LNCAP (cell line): ENCODE results near the gene MOV10.

Experiments
- TF ChIP-seq, protein P1 (sequence below): fragments of 450-650 bp; IDR thresholded peaks from 2 replicates; pipeline ENCODE4 v1.5.1; 2017; ENCODE audit warnings: mild to moderate bottlenecking

The MOV10 gene

DNA sequence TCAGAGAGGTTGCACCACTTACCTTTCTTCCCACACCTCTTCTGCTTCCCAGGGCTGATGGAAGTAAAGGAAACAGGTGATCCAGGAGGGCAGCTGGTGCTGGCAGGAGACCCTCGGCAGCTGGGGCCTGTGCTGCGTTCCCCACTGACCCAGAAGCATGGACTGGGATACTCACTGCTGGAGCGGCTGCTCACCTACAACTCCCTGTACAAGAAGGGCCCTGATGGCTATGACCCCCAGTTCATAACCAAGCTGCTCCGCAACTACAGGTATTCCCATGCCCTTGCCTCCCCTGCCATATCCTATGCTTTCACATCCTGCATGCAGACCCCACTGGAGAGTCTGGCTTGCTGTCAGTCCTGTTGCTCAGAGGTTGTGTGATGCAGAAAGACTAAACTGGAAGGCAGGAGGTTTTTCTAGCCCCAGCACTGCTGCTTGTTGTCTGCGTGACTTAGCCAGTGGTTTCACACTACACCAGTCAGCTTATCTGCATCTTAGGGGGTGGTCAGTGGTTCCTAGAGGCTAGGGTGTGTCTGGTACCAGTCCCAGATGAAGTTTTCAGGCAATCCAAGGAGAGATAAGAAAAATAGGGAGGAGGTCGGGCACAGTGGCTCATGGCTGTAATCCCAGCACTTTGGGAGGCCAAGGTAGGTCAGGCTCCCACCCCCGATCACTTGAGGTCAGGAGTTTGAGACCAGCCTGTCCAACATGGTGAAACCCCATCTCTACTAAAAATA, 22.3 kb downstream of the MOV10 start:
- TF ChIP-seq, protein P1, sequence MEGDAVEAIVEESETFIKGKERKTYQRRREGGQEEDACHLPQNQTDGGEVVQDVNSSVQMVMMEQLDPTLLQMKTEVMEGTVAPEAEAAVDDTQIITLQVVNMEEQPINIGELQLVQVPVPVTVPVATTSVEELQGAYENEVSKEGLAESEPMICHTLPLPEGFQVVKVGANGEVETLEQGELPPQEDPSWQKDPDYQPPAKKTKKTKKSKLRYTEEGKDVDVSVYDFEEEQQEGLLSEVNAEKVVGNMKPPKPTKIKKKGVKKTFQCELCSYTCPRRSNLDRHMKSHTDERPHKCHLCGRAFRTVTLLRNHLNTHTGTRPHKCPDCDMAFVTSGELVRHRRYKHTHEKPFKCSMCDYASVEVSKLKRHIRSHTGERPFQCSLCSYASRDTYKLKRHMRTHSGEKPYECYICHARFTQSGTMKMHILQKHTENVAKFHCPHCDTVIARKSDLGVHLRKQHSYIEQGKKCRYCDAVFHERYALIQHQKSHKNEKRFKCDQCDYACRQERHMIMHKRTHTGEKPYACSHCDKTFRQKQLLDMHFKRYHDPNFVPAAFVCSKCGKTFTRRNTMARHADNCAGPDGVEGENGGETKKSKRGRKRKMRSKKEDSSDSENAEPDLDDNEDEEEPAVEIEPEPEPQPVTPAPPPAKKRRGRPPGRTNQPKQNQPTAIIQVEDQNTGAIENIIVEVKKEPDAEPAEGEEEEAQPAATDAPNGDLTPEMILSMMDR: no peak

DNA sequence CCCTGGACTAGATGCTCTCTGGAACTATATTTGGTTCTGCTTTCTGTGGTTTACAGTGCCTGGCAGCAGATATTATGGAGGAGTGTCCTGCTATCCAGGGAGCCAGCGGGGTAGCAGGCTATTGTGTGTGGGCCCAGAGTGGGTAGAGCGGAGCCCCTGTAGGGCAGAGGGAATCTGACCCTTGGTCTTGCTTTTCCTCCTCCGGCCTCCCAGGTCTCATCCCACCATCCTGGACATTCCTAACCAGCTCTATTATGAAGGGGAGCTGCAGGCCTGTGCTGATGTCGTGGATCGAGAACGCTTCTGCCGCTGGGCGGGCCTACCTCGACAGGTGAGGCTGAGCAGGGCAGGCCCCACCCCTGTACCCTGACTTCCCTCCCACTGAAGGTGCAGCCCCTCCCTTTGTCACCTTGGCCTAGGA, 23.3 kb downstream of the MOV10 start:
- TF ChIP-seq, protein P1: no peak

DNA sequence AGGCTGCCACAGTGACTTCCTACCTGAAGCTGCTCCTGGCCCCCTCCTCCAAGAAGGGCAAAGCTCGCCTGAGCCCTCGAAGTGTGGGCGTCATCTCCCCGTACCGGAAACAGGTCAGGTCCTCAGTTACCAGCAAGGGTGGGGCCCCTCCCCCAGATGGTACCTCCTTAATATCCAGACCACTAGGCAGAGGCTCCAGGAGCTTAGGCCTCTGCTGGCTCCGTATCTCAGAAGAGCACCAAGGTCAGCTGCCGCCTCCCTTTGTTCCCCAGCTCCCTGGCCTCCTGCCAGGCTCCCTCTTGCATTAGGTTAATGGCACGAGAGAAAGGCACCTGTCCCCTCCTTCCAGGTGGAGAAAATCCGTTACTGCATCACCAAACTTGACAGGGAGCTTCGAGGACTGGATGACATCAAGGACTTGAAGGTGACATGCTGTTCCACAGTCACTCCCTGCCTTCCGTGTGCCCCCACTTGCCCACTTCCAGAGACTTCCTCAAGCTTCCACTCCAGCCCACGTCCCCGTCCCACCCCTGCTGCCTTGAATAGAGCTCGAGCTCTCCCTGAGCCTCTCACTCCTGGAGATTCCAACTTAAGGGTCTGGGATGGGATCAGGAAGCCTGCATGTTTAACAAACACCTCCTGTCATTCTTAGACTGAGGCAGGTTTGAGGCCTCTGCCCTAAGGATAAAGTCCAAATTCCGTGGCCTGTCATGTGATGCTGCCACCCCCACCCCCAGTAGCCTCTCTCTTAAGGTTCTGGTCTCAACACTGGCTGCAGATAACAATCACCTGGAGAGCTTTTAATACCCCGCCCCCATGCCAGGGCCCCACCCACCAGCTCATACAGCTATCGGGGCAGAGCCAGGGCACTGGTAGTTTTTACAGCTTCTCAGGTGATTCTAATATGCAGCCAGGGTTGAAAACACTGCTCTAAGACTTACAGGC, 24.2 kb downstream of the MOV10 start:
- TF ChIP-seq, protein P1: no peak

DNA sequence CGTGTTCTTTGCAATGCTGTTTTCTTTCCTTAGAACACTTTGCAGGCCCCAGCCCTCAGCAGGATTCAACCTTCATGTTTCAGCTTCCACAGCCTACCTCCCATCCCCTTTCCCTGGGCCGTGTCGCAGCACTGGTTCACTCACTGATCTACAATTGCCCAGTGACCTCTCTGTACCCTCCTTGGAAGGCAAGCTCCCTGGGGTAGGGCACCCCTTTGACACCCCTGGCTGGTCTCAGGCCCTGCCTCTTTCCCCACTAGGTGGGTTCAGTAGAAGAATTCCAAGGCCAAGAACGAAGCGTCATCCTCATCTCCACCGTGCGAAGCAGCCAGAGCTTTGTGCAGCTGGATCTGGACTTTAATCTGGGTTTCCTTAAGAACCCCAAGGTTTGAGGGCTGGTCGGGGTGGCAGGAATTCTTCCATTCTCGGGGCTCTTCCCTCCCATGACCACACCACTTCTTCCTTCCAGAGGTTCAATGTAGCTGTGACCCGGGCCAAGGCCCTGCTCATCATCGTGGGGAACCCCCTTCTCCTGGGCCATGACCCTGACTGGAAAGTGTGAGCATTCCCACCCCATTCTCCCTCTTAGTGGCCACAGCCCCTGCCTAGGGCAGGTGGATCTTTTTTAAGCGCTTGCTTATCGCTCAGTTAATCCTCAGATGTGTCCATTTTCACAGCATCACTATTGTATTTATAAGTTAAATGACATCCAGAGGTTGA, 25.1 kb downstream of the MOV10 start:
- TF ChIP-seq, protein P1: no peak

DNA sequence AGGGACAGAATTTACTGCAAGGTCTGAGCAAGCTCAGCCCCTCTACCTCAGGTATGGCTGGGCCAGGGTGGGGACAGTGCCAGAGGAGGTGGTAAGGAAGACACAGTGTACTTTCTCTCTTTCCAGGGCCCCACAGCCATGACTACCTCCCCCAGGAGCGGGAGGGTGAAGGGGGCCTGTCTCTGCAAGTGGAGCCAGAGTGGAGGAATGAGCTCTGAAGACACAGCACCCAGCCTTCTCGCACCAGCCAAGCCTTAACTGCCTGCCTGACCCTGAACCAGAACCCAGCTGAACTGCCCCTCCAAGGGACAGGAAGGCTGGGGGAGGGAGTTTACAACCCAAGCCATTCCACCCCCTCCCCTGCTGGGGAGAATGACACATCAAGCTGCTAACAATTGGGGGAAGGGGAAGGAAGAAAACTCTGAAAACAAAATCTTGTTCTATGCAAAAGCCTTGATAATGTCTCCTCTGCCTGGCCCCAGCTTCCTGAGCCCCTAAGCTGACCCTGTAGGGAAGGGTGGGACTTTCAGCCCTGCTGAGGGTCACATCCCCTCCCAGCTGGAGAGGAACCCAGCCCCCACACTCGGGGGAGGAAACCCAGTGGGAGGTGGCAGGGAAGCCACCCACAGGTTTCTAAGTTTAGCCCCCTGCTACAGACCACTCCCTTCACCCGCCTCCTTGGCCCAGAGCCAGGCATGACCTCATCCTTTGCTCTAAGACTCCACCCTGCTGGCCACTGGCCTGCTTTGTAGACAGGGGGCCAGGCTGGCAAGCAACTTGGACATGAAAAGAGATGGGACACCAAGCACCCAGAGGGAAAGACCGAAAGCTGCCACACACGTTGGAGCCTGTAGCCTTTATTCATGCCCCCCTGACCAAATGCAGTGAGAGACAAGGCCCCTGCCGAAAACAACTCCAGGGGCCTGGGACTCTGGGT, 26.1 kb downstream of the MOV10 start:
- TF ChIP-seq, protein P1: no peak

DNA sequence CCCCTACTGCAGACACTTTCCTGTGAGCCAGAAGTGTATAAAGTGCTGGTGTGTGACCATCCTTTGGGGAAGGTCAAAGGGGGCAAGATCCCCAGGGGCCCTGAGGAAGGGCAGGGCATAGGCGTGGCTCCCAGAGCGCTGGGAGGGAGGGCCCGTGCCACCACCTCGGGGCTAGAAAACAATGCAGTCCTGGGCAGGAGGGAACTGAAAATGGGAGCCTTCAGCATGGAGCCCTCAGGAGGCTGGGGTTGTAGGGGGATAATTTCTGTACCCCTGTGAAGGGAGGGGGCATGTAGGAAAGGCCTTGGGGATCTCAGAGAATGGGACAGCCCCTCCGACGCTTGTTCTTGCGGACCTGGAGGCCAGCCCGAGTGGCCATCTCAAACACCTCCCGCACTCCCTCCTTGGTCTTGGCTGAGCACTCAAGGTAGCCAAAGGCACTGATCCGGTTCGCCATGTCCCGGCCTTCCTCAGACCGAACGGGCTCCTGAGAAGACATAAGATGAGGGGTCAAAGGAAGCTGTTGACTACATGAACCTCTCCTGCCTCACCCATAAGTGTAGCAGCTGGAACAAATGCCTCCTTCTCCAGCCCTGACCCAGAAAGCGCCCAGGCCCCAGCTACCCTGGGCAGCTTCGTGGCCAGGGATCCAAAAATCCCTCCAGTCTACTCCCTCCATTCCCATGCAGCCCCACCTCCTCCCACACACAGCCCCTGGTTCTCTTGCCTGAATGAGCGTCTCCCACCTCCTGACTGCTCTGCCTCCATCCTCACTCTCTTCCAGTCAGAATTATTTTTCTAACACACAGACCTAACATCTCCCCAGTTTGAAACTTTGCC, 27.0 kb downstream of the MOV10 start:
- TF ChIP-seq, protein P1: no peak
